H1 (cell line): ENCODE measurements around the gene VEGFC. TPM values are rescaled to one million over a fixed set of nuclear protein-coding genes. Genes with fewer than 3 reads are reported as not detected.

ENCODE experiments used
- CTCF ChIA-PET: fragments of 300-600 bp; sonication (Branson Sonifier 250); formaldehyde crosslinking; loops from one replicate; lab custom pipeline; 2021; ENCODE audit not compliant: partially characterized antibody; lab: Charles Lee
- POLR2A ChIA-PET: fragments of 300-600 bp; sonication (Branson Sonifier 250); formaldehyde crosslinking; loops from one replicate; lab custom pipeline; 2021; ENCODE audit warnings: inconsistent platforms; ENCODE audit not compliant: partially characterized antibody; lab: Charles Lee
- DNase-seq, 2 experiments: peaks; one replicate each; pipeline versions ENCODE4 v3.0.0 to v3.0.0-alpha.2; 2010 to 2022; ENCODE audit warnings: low spot score in 2 of 2, low read depth in 1 of 2, mixed read lengths in 1 of 2
- FAIRE-seq: peaks from 2 replicates; lab custom pipeline; 2011; peaks lifted over from hg19 to GRCh38; lab: Jason Lieb, UNC
- H2AFZ ChIP-seq: 2 replicates; pipeline ENCODE4 v1.8.1; 2012; ENCODE audit warnings: low read length, inconsistent platforms
- H2AK5ac ChIP-seq: 2 replicates; pipeline ENCODE4 v1.6.1; 2013; ENCODE audit warnings: low read depth, low read length
- H2BK120ac ChIP-seq: replicated peaks from 2 replicates; pipeline ENCODE3; 2013; ENCODE audit warnings: low read depth, low read length, inconsistent platforms
- H2BK12ac ChIP-seq: 2 replicates; pipeline ENCODE4 v1.6.1; 2013; ENCODE audit warnings: low read depth, low read length
- H2BK15ac ChIP-seq: 2 replicates; pipeline ENCODE4 v1.6.1; 2013; ENCODE audit warnings: low read length
- H2BK20ac ChIP-seq: 2 replicates; pipeline ENCODE4 v1.6.1; 2013; ENCODE audit warnings: low read length
- H2BK5ac ChIP-seq: 2 replicates; pipeline ENCODE4 v1.6.1; 2013; ENCODE audit warnings: low read depth, low read length
- H3K14ac ChIP-seq: 2 replicates; pipeline ENCODE4 v1.6.1; 2013; ENCODE audit warnings: inconsistent platforms; ENCODE audit not compliant: insufficient read length
- H3K18ac ChIP-seq: 2 replicates; pipeline ENCODE4 v1.6.1; 2013; ENCODE audit warnings: low read length; ENCODE audit errors: extremely low read depth
- H3K23ac ChIP-seq: 2 replicates; pipeline ENCODE4 v1.6.1; 2013; ENCODE audit warnings: inconsistent platforms; ENCODE audit not compliant: insufficient read length
- H3K23me2 ChIP-seq: 2 replicates; pipeline ENCODE4 v1.6.1; 2013; ENCODE audit warnings: low read depth, low read length
- H3K27ac ChIP-seq: 2 replicates; pipeline ENCODE4 v1.6.1; 2011; ENCODE audit warnings: low read depth, low read length, inconsistent platforms
- H3K27me3 ChIP-seq, 4 experiments: replicated peaks in 1 of 4; 1 replicate in 1 of 4; 2 replicates in 3 of 4; pipeline versions ENCODE4 v1.6.1 to v1.8.1; 2011 to 2013; ENCODE audit warnings: low read length in 3 of 4, mild to moderate bottlenecking in 3 of 4, inconsistent platforms in 2 of 4, mixed read lengths in 2 of 4, moderate library complexity in 1 of 4; ENCODE audit not compliant: control insufficient read depth in 3 of 4, insufficient read depth in 3 of 4; ENCODE audit errors: extremely low read depth in 1 of 4
- H3K36me3 ChIP-seq, 4 experiments: 2 replicates each; pipeline versions ENCODE4 v1.6.1 to v1.8.1; 2011 to 2013; ENCODE audit warnings: mild to moderate bottlenecking in 4 of 4, low read length in 3 of 4, moderate library complexity in 2 of 4, control low read depth in 1 of 4, inconsistent platforms in 1 of 4; ENCODE audit not compliant: insufficient read depth in 4 of 4, control insufficient read depth in 2 of 4
- H3K4ac ChIP-seq: replicated peaks from 2 replicates; pipeline ENCODE3; 2013; ENCODE audit warnings: low read length, low read depth, mixed read lengths, inconsistent platforms; ENCODE audit not compliant: insufficient read length
- H3K4me1 ChIP-seq, 4 experiments: replicated peaks in 1 of 4; 1 replicate in 1 of 4; 2 replicates in 3 of 4; pipeline versions ENCODE4 v1.6.1 to v1.8.1; 2011 to 2013; ENCODE audit warnings: low read length in 3 of 4, inconsistent platforms in 2 of 4, mixed read lengths in 1 of 4; ENCODE audit not compliant: insufficient read depth in 4 of 4, control insufficient read depth in 3 of 4
- H3K4me2 ChIP-seq, 2 experiments: 2 replicates each; pipeline versions ENCODE4 v1.6.1 to v1.8.1; 2011 to 2013; ENCODE audit warnings: low read depth in 2 of 2, low read length in 2 of 2, control low read depth in 1 of 2, inconsistent platforms in 1 of 2, mild to moderate bottlenecking in 1 of 2; ENCODE audit not compliant: insufficient read depth in 1 of 2
- H3K4me3 ChIP-seq, 4 experiments: fragments of 200-600, 300-600 bp in 1 of 4; sonication (generic), shearing (Covaris generic), sonication (Bioruptor Twin) in 1 of 4; 2 replicates each; pipeline versions ENCODE4 v1.5.1 to v1.8.1; 2011 to 2016; ENCODE audit warnings: low read length in 4 of 4, low read depth in 3 of 4, control low read depth in 2 of 4, inconsistent platforms in 2 of 4, mild to moderate bottlenecking in 2 of 4, mixed read lengths in 1 of 4, moderate library complexity in 1 of 4; ENCODE audit not compliant: insufficient read depth in 2 of 4; ENCODE audit errors: extremely low read depth in 1 of 4
- H3K56ac ChIP-seq: replicated peaks from 2 replicates; pipeline ENCODE3; 2013; ENCODE audit warnings: low read depth, mild to moderate bottlenecking, mixed read lengths, low read length, inconsistent platforms; ENCODE audit not compliant: insufficient read length
- H3K79me1 ChIP-seq: 2 replicates; pipeline ENCODE4 v1.6.1; 2013; ENCODE audit warnings: low read depth, low read length, control low read depth
- H3K79me2 ChIP-seq, 2 experiments: 2 replicates each; pipeline versions ENCODE4 v1.6.1 to v1.8.1; 2012 to 2013; ENCODE audit warnings: low read length in 2 of 2, mild to moderate bottlenecking in 2 of 2, inconsistent platforms in 1 of 2; ENCODE audit not compliant: insufficient read depth in 2 of 2, control insufficient read depth in 1 of 2
- H3K9ac ChIP-seq, 4 experiments: replicated peaks in 1 of 4; 1 replicate in 1 of 4; 2 replicates in 3 of 4; pipeline versions ENCODE4 v1.6.1 to v1.8.1; 2011 to 2013; ENCODE audit warnings: low read depth in 3 of 4, low read length in 3 of 4, control low read depth in 2 of 4, mild to moderate bottlenecking in 2 of 4, moderate library complexity in 2 of 4, inconsistent platforms in 1 of 4; ENCODE audit errors: extremely low read depth in 1 of 4
- H3K9me3 ChIP-seq, 2 experiments: 2 replicates each; pipeline versions ENCODE4 v1.6.1 to v1.8.1; 2012 to 2013; ENCODE audit warnings: mild to moderate bottlenecking in 2 of 2, moderate library complexity in 2 of 2, control low read depth in 1 of 2, inconsistent platforms in 1 of 2, low read depth in 1 of 2, low read length in 1 of 2, mixed read lengths in 1 of 2; ENCODE audit not compliant: insufficient read depth in 2 of 2
- H4K20me1 ChIP-seq, 2 experiments: replicated peaks in 1 of 2; 2 replicates each; pipeline versions ENCODE3 to v1.8.1; 2011 to 2013; ENCODE audit warnings: inconsistent platforms in 2 of 2, low read length in 2 of 2, mild to moderate bottlenecking in 1 of 2; ENCODE audit not compliant: insufficient read depth in 2 of 2, control insufficient read depth in 1 of 2
- H4K5ac ChIP-seq: 2 replicates; pipeline ENCODE4 v1.6.1; 2013; ENCODE audit warnings: low read length, low read depth, mixed read lengths, inconsistent platforms; ENCODE audit not compliant: insufficient read length
- H4K8ac ChIP-seq: 2 replicates; pipeline ENCODE4 v1.8.0; 2013; ENCODE audit warnings: mild to moderate bottlenecking, moderate library complexity, low read length, inconsistent platforms; ENCODE audit not compliant: insufficient read depth; ENCODE audit errors: extremely low read depth
- H4K91ac ChIP-seq: replicated peaks from 2 replicates; pipeline ENCODE3; 2013; ENCODE audit warnings: low read length, mixed read lengths, inconsistent platforms; ENCODE audit not compliant: insufficient read length
- CBX5 ChIP-seq: fragments of 300-800, 300-1000 bp; sonication (generic); IDR thresholded peaks from 2 replicates; pipeline ENCODE4 v1.7.1; 2016; ENCODE audit warnings: antibody characterized with exemption, low read length, low read depth
- CHD1 ChIP-seq: IDR thresholded peaks from 2 replicates; pipeline ENCODE4 v1.6.1; 2012; ENCODE audit warnings: low read depth, low read length, improper control_type of control experiment
- CREB1 ChIP-seq: IDR thresholded peaks from 2 replicates; pipeline ENCODE4 v1.6.1; 2012; ENCODE audit warnings: inconsistent platforms
- FOSL1 ChIP-seq: IDR thresholded peaks from 2 replicates; pipeline ENCODE4 v1.6.1; 2011; ENCODE audit warnings: mild to moderate bottlenecking, low read depth, low read length, moderate library complexity; ENCODE audit not compliant: insufficient read depth
- JUN ChIP-seq: IDR thresholded peaks from 2 replicates; pipeline ENCODE4 v1.6.1; 2011; ENCODE audit warnings: low read depth, mild to moderate bottlenecking, improper control_type of control experiment, low read length
- NRF1 ChIP-seq: IDR thresholded peaks from 2 replicates; pipeline ENCODE4 v1.6.1; 2011; ENCODE audit warnings: mild to moderate bottlenecking, low read depth, low read length, improper control_type of control experiment
- RBBP5 ChIP-seq: IDR thresholded peaks from 2 replicates; pipeline ENCODE4 v1.7.1; 2012; ENCODE audit warnings: low read depth, mild to moderate bottlenecking, inconsistent platforms, low read length, moderate library complexity, borderline replicate concordance
- RNF2 ChIP-seq: fragments of 200-900, 300-1000 bp; sonication (generic); IDR thresholded peaks from 2 replicates; pipeline ENCODE4 v1.7.1; 2016; ENCODE audit warnings: borderline replicate concordance, low read depth, mild to moderate bottlenecking, antibody characterized with exemption, low read length; ENCODE audit not compliant: poor library complexity, severe bottlenecking; ENCODE audit errors: missing control alignments
- SAP30 ChIP-seq: fragments of 300-600 bp; sonication (generic); IDR thresholded peaks from 2 replicates; pipeline ENCODE4 v1.7.1; 2012; ENCODE audit warnings: low read length, moderate library complexity, mild to moderate bottlenecking, inconsistent platforms; ENCODE audit not compliant: insufficient read depth, insufficient replicate concordance
- SP2 ChIP-seq: IDR thresholded peaks from 2 replicates; pipeline ENCODE4 v1.6.1; 2012; ENCODE audit warnings: mild to moderate bottlenecking, low read length, inconsistent platforms
- TAF1 ChIP-seq: IDR thresholded peaks from 2 replicates; pipeline ENCODE4 v1.6.1; 2011; ENCODE audit warnings: mild to moderate bottlenecking, low read depth, low read length
- TAF7 ChIP-seq: optimal IDR thresholded peaks from 2 replicates; pipeline ENCODE3; 2011; ENCODE audit warnings: low read depth, mild to moderate bottlenecking, inconsistent platforms, low read length, moderate library complexity, borderline replicate concordance
- TCF12 ChIP-seq: IDR thresholded peaks from 2 replicates; pipeline ENCODE4 v1.6.1; 2011; ENCODE audit warnings: low read depth, mild to moderate bottlenecking, low read length
- WGBS, 2 experiments: shearing (Covaris generic) in 1 of 2; methylation state at CpG; one replicate each; pipeline versions ENCODE4 v1.1.6 to v1.1.7; 2013 to 2015; ENCODE audit warnings: low lambda C conversion rate in 2 of 2, mixed read lengths in 2 of 2, inconsistent platforms in 1 of 2, low coverage in 1 of 2, missing lambda C conversion rate in 1 of 2; ENCODE audit not compliant: insufficient replicate concordance in 2 of 2, insufficient coverage in 1 of 2, insufficient read length in 1 of 2; ENCODE audit errors: extremely low coverage in 1 of 2, missing lambda C conversion rate in 1 of 2; 5-methylcytosine and 5-hydroxymethylcytosine counted together
- polyA plus RNA-seq, 7 experiments: library from polyadenylated mRNA; depleted of rRNA in 3 of 7; stranded (reverse) in 5 of 7; unstranded in 2 of 7; fragments of >200 nt in 5 of 7; fragments of 200-250 nt in 2 of 7; gene quantifications; 1 replicate in 5 of 7; 2 replicates in 1 of 7; 4 replicates in 1 of 7; pipeline versions ENCODE4 v1.2.1 to v1.2.3, GENCODE V29; 2011 to 2013; ENCODE audit warnings: missing spikeins in 2 of 7, mixed read lengths in 2 of 7
- total RNA-seq: library from RNA; stranded (reverse); fragmentation: NEBNext Ultra II Directional; extraction: Animal tissue kit (Norgen Biotek cat#: 25700); gene quantifications from 2 replicates; pipeline ENCODE4 v1.2.1, GENCODE V29; 2021
- TF ChIP-seq, protein P1 (sequence below): IDR thresholded peaks from 2 replicates; pipeline ENCODE4 v1.6.1; 2012; ENCODE audit warnings: inconsistent platforms

Gene VEGFC
- total and polyA plus RNA-seq, 2 of the 8 experiments (the other 6 are each of a cell fraction or from before 2014, with no cell fraction given) = 0.53 to 1.4 TPM

DNA sequence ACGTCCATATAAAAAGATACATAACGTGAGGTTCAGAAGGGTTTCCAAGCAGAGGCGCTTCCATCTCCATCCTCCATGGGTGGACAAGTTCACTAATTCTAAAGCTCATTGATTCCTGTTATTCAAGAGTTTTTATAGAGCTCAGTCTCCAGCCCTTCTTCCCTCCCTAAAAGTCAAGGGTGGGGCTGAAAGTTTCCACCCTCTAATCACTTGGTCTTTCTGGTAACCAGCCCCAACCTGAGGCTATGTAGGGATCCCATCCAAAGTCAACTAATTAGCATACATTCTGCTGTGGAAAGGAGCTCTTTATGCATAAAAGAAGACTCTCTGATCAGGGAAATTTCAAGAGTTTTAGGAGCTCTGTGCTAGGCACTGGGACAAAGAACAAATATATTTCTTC lies 46.9 kb upstream of the VEGFC start:
- Histone ChIP-seq H2BK15ac (no peak overlapping the region), H2AK5ac (no peak overlapping the region), H3K23me2 (no peaks in the 10 kb centered on the region), H2BK120ac (no peak overlapping the region), H3K4me1 (no peaks in the 10 kb centered on the region), H3K14ac (no peak overlapping the region), H3K4me2 (no peak overlapping the region), H3K79me1 (no peaks in the 10 kb centered on the region), H3K56ac (no peak overlapping the region), H2BK5ac (no peak overlapping the region), H4K8ac (no peak overlapping the region), H4K91ac (no peak overlapping the region), H4K5ac (no peak overlapping the region), H2BK12ac (no peak overlapping the region), H3K18ac (no peak overlapping the region), H3K9me3 (no peaks in the 10 kb centered on the region), H2AFZ (no peak overlapping the region), H3K4ac (no peak overlapping the region), H3K23ac (no peak overlapping the region), H3K36me3 (no peaks in the 10 kb centered on the region), H3K4me3 (no peak overlapping the region), H3K27me3 (no peaks in the 10 kb centered on the region), H3K79me2 (no peaks in the 10 kb centered on the region), H3K9ac (no peak overlapping the region), H2BK20ac (no peak overlapping the region), H3K27ac (no peak overlapping the region), H4K20me1 (no peaks in the 10 kb centered on the region)
- WGBS, 2 experiments = 89% methylated on average over 3 of the region's 3 CpGs; no CpG with 5 or more reads in 1 of the 2 experiments
- POLR2A ChIA-PET = no interaction called here
- no peak for DNase-seq
- CTCF ChIA-PET = interaction anchor here (0.6 to 2.2 kb wide), 4 partner anchors 16 to 390 kb away, joined by 3 to 10 read pairs (median 4); no protein-coding TSS in a partner anchor
- no peak for FAIRE-seq
- no peak for TF ChIP-seq TAF1
- TF ChIP-seq TCF12 = no peak
- no peak for TF ChIP-seq SP2
- TF ChIP-seq CREB1 = no peak
- TF ChIP-seq, protein P1, sequence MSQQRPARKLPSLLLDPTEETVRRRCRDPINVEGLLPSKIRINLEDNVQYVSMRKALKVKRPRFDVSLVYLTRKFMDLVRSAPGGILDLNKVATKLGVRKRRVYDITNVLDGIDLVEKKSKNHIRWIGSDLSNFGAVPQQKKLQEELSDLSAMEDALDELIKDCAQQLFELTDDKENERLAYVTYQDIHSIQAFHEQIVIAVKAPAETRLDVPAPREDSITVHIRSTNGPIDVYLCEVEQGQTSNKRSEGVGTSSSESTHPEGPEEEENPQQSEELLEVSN = no peak
- no peak for TF ChIP-seq JUN
- TF ChIP-seq NRF1 = no peak
- no peak for TF ChIP-seq RBBP5
- TF ChIP-seq SAP30 = no peak
- TF ChIP-seq CHD1 = no peak
- TF ChIP-seq CBX5 = no peak
- no peak for TF ChIP-seq RNF2
- TF ChIP-seq FOSL1 = no peak
- no peak for TF ChIP-seq TAF7
